Activated B cell treated with CpG ODN at 0.5 μM for 24 hours (primary cell): ENCODE data around the gene CCDC88C. TPM values are rescaled to one million over a fixed set of nuclear protein-coding genes. Genes with fewer than 3 reads are reported as not detected.

Source experiments
- ATAC-seq: fragments of 200-7000 bp; cut with Tn5 transposase; one replicate; pipeline ENCODE4 v1.10.0; 2021; ENCODE audit warnings: low read depth, mild to moderate bottlenecking, moderate library complexity
- CTCF ChIA-PET: fragments of 350-600 bp; sonication (Branson Sonifier 250); formaldehyde crosslinking; loops from one replicate; lab custom pipeline; 2021; ENCODE audit warnings: antibody characterized with exemption; lab: Charles Lee
- POLR2A ChIA-PET: fragments of 350-600 bp; sonication (Branson Sonifier 250); formaldehyde crosslinking; loops from one replicate; lab custom pipeline; 2021; ENCODE audit warnings: antibody characterized with exemption; lab: Charles Lee
- DNase-seq: peaks from one replicate; pipeline ENCODE4 v3.0.0; 2022
- H3K27ac Mint-ChIP-seq: one replicate; pipeline ENCODE4 v1.8.0; 2020; ENCODE audit warnings: mixed read lengths
- H3K27me3 Mint-ChIP-seq: one replicate; pipeline ENCODE4 v1.8.0; 2021; ENCODE audit warnings: mixed read lengths
- H3K36me3 Mint-ChIP-seq: one replicate; pipeline ENCODE4 v1.8.0; 2021; ENCODE audit warnings: low read depth, mixed read lengths
- H3K4me1 Mint-ChIP-seq: one replicate; pipeline ENCODE4 v1.8.0; 2021; ENCODE audit warnings: mixed read lengths
- H3K4me3 Mint-ChIP-seq: one replicate; pipeline ENCODE4 v1.8.0; 2020; ENCODE audit warnings: mild to moderate bottlenecking, mixed read lengths
- H3K9me3 Mint-ChIP-seq: one replicate; pipeline ENCODE4 v1.8.0; 2020; ENCODE audit warnings: mixed read lengths
- intact Hi-C: fragments of 100-400 bp; cut with micrococcal nuclease; formaldehyde crosslinking; loops from one replicate; pipeline ENCODE4 v1.15.1; 2024
- total RNA-seq: library from RNA; stranded (reverse); gene quantifications from 2 replicates; pipeline ENCODE4 v1.2.3, GENCODE V29; 2022
- TF ChIP-seq, protein P1 (sequence below): fragments of 200-600 bp; IDR thresholded peaks from one replicate; pipeline ENCODE4 v1.8.0; 2022; ENCODE audit warnings: antibody characterized with exemption, mild to moderate bottlenecking

Gene CCDC88C
- total RNA-seq, 1 donor from 2014 or later: 164 TPM

DNA sequence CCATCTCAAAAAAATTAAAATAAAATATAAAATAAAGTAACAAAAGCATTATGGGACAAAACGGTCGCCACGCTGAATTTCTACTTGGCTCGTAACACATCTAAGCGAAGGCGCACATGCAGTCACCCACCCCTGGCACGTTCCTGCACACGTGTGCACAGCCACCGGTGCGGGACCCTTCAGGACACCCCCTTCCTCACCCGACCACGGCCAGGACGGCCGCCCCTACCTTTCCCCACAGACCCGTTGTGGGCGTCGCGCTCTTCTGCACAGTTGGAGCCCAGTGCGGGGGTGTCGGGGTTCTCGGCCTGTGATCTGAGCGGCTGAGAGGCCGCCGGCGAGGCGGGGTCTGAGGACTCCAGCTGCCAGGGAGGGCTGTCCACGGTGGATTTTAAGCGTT is 128.7 kb downstream of the CCDC88C start:
- Mint-ChIP-seq H3K4me1 (peaks cover 24% of the 10 kb centered on the region), H3K27me3 (no peaks in the 10 kb centered on the region), H3K4me3 (no peak overlapping the region), H3K36me3 (peaks cover 97% of the 10 kb centered on the region), H3K27ac (no peak overlapping the region), H3K9me3 (no peaks in the 10 kb centered on the region)
- intact Hi-C loops: loop anchor here (5.0 kb wide), 1 partner anchor 302 kb away; no protein-coding TSS in a partner anchor
- POLR2A ChIA-PET: interaction anchor here (0.5 kb wide), 1 partner anchor 76 kb away, joined by 3 read pairs; no protein-coding TSS in a partner anchor
- ATAC-seq (no peak), DNase-seq (no peak)
- CTCF ChIA-PET: interaction anchor here (1.0 to 12.1 kb wide), 5 partner anchors 46 to 386 kb away, joined by 3 to 265 read pairs (median 7); partner anchors contain the start of gene GPR68
- TF ChIP-seq, protein P1, sequence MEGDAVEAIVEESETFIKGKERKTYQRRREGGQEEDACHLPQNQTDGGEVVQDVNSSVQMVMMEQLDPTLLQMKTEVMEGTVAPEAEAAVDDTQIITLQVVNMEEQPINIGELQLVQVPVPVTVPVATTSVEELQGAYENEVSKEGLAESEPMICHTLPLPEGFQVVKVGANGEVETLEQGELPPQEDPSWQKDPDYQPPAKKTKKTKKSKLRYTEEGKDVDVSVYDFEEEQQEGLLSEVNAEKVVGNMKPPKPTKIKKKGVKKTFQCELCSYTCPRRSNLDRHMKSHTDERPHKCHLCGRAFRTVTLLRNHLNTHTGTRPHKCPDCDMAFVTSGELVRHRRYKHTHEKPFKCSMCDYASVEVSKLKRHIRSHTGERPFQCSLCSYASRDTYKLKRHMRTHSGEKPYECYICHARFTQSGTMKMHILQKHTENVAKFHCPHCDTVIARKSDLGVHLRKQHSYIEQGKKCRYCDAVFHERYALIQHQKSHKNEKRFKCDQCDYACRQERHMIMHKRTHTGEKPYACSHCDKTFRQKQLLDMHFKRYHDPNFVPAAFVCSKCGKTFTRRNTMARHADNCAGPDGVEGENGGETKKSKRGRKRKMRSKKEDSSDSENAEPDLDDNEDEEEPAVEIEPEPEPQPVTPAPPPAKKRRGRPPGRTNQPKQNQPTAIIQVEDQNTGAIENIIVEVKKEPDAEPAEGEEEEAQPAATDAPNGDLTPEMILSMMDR: no peak

DNA sequence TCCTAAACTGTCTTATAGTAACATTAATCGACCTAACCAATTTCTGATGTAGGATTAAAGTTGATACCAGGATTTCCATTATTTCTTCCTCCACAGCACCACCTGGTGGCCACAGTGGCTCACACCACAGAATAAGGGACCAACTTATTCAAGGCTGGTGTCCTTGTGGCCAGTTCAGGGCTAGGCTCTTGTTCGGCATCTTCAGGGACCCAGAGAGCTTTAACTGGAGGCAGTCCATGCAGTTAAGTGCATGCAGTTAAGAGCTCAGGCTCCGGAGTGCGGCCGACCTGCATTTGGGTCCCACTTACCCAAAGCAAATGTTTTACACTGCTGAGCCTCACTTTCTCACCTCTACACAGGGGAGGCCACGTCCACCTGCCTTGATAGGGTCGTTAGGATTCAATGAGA is 131.1 kb downstream of the CCDC88C start:
- Mint-ChIP-seq H3K27me3 (no peaks in the 10 kb centered on the region), H3K9me3 (no peaks in the 10 kb centered on the region), H3K27ac (no peak overlapping the region), H3K4me1 (peaks cover 24% of the 10 kb centered on the region), H3K36me3 (peaks cover 97% of the 10 kb centered on the region), H3K4me3 (no peak overlapping the region)
- peak; percentile 64 for DNase-seq
- ChIA-PET CTCF (interaction anchor here (0.6 to 12.1 kb wide), 15 partner anchors 11 to 394 kb away, joined by 3 to 265 read pairs (median 3); partner anchors contain the start of genes GPR68 and RPS6KA5), POLR2A (no interaction called here)
- intact Hi-C loops: loop anchor here (1.0 to 5.0 kb wide), 6 partner anchors 32 to 383 kb away; no protein-coding TSS in a partner anchor
- peak; percentile 88 for ATAC-seq
- TF ChIP-seq, protein P1: peak; percentile 90

DNA sequence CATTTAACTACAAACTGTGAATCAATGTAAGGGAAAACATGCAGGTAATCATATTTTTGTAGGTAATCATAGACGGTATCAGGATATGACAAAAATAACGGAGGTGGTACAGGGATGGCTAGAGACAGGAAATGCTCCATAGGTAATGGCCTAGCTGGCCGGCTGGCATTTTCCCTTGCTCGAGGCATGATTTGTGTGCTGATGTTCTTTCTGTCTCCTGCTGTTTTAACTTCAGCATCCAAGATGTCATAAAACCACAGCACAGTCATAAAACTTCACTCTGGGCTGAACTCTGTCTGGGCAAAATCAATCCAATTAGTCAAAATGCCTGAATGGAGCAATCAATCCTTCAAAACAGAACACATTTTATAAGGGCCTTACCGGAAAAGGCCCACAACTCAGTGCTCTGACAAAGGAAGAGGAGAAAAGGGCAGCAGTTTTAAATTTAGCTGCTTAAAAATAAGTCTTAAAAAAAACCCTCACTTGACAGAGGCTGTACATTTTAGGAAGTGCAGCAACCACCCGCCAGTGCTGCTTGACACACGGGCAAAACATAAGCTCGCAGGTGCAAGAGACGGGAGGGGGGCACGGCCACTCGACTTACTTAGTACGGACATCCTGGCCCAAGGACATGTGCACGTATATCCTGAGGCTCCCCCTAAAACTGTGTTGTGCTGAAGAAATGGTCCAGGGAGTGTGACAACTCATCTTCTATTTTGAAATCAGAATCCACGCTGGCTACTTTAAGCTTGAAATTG is 132.7 kb downstream of the CCDC88C start:
- Mint-ChIP-seq H3K4me3 (peak overlapping the region; percentile 1), H3K9me3 (no peaks in the 10 kb centered on the region), H3K36me3 (peaks cover 96% of the 10 kb centered on the region), H3K27ac (peak overlapping the region; percentile 59), H3K27me3 (no peaks in the 10 kb centered on the region), H3K4me1 (peaks cover 24% of the 10 kb centered on the region)
- ChIA-PET CTCF (interaction anchor here (0.7 to 12.1 kb wide), 8 partner anchors 42 to 383 kb away, joined by 3 to 265 read pairs (median 4); partner anchors contain the start of gene GPR68), POLR2A (interaction anchor here (0.7 to 2.4 kb wide), 5 partner anchors 9 to 170 kb away, joined by 3 to 10 read pairs (median 5); partner anchors contain the start of gene GPR68)
- ATAC-seq (no peak), DNase-seq (no peak)
- TF ChIP-seq, protein P1: no peak
- intact Hi-C loops: loop anchor here (5.0 kb wide), 1 partner anchor 298 kb away; no protein-coding TSS in a partner anchor

DNA sequence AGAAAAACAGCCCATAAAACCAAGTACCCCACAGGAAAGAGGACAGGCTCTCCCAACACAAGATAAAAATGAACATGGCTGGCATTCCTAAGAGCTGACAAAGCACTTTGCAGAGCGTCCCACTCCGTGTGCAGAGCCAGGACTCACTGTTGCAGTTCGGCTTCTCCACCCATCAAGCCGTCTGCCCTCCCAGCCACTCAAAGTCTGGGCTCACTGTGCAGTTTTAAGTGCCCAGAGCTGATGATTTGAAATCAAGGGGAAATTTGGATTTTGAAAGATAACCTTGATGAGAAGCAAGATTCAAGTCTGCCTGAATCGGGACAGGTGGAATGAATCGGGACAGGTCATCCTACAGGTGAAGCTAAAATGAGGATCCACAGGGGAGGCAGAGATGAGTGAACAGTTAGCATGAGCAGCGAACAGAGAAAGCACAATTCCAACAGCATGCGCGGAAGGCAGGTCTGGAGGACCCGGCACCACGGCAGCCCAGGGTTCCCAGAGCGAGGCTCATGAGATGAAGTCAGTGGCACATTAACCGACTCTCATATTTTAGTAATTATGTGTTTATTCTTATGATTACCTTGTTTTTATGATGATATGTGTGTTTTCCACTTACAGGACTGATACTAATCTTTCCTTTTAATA is 133.4 kb downstream of the CCDC88C start:
- Mint-ChIP-seq H3K9me3 (no peaks in the 10 kb centered on the region), H3K4me1 (peaks cover 24% of the 10 kb centered on the region), H3K4me3 (no peak overlapping the region), H3K36me3 (peaks cover 96% of the 10 kb centered on the region), H3K27ac (peak overlapping the region; percentile 59), H3K27me3 (no peaks in the 10 kb centered on the region)
- DNase-seq: no peak
- CTCF ChIA-PET: interaction anchor here (1.3 to 12.1 kb wide), 3 partner anchors 109 to 382 kb away, joined by 3 to 265 read pairs (median 21); no protein-coding TSS in a partner anchor
- TF ChIP-seq, protein P1: no peak
- POLR2A ChIA-PET: interaction anchor here (2.4 kb wide), 1 partner anchor 40 kb away, joined by 5 read pairs; the partner anchor contains the start of gene GPR68
- intact Hi-C loops: no loop called here
- ATAC-seq: no peak
